Adipose tissue (tissue), 3 donors: ENCODE results near the gene PHLDA3. TPM values are rescaled to one million over a fixed set of nuclear protein-coding genes. Genes with fewer than 3 reads are reported as not detected.
"Not testable (repeated sequence)": the region's sequence is repeated elsewhere in the genome, so short reads cannot be mapped to it uniquely, and the experiment has no call there.

ENCODE experiments used
- H3K27ac ChIP-seq: one replicate; pipeline ENCODE4 v1.5.1; 2013; ENCODE audit warnings: low read depth, low read length
- WGBS, 3 donors: extraction: QIAGEN DNeasy Blood & Tissue Kit; methylation state at CpG; one replicate each; pipeline ENCODE4 v1.1.7; 2013; 5-methylcytosine and 5-hydroxymethylcytosine counted together
- polyA plus RNA-seq, 3 donors: library from polyadenylated mRNA; stranded (reverse); fragments of 200-250 nt; gene quantifications; one replicate each; pipeline ENCODE4 v1.2.3, GENCODE V29; 2013
- donor health status: healthy with polysubstance abuse.
- donor health status: Bipolar disorder and iron deficiency.
- donor health status: healthy.

PHLDA3 gene
- polyA plus RNA-seq, 3 donors, result 15.1 to 390 (median 61.0) TPM

DNA sequence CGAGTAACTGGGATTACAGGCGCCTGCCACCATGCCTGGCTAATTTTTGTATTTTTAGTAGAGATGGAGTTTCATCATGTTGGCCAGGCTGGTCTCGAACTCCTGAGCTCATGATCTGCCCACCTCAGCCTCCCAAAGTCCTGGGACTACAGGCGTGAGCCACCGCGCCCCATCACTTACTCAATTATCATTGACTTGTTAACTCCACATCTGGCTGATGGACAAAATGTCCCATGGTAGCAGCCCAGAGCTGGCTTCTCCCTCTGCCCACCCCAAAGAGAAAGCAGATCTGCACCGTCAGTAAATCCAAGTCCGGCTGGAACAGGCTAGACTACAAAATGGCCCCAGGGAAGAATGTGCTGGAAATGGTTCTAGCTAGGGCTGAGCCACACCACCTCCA is 3.3 kb upstream of the PHLDA3 start:
- not testable (repeated sequence) for H3K27ac ChIP-seq
- 94 to 96% (median 95%) methylated on average over 8 of the region's 8 CpGs for WGBS, 3 donors

DNA sequence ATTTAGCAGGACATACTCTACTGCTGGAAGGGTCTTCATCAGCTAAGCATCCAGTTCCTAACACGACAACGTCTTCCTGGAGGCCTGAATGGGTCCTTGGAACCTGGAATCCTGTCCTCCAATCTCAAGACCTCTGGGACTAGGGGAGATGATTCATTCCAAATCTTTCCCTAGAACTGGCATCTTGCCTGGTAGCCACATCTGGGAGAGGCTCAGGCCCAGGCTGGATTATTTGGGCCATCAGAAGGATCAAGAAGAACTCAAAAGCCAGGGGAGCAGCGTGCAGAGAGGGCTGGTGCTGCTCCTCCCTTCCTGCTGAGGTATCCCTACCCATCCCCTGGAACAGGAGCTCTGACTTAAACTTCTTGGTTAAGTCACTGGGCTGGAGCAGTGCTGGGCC is 2.8 kb upstream of the PHLDA3 start:
- H3K27ac ChIP-seq, result no peak overlapping the region
- WGBS, 3 donors, result 66 to 76% (median 73%) methylated on average over 3 of the region's 3 CpGs

DNA sequence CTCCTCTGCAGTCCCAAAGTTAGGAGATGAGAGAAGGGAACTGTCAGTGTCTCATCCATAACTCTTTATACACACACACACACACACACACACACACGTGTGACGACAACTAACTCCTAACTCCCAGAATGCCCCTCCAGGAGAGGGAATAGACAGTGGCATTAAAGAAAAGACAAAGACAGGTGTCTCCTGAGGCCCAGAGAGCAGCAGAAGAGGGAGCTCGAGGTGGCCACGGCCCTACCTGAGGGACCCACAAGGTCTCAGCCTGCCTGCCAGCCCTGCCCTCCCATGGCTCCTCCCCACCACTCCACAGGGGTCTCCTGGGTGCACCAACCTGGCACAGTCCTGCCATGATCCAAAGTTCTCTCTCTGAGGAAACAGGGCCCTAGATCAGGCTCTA is 1.6 kb upstream of the PHLDA3 start:
- 61 to 76% (median 65%) methylated on average over 4 of the region's 4 CpGs for WGBS, 3 donors

DNA sequence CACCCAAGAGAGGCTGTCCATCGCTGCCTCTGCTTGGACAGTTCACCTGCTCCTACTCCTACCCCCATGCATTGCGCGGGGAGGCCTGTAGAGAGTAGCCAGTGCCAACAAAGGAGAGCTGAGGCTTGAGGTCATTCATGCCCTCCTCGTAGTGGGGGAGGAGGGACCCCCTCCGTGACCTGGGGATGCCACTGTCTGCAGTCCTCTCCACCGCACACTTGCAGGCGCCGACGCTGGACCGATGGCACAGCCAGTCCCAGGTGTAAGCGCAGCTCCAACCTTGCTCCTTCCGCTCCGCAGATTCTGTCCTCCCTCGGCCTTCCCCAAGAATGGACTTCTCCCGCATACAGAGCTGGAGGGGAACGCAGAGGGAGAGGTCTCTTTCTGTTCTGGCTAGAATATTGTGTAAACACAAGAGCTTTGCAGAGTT is 672 bp upstream of the PHLDA3 start:
- WGBS, 3 donors, result 51 to 59% (median 58%) methylated on average over 16 of the region's 16 CpGs
- no peak overlapping the region for H3K27ac ChIP-seq

More for the DNA sequence above, 1.6 kb upstream of the PHLDA3 start:
- no peak overlapping the region for H3K27ac ChIP-seq

DNA sequence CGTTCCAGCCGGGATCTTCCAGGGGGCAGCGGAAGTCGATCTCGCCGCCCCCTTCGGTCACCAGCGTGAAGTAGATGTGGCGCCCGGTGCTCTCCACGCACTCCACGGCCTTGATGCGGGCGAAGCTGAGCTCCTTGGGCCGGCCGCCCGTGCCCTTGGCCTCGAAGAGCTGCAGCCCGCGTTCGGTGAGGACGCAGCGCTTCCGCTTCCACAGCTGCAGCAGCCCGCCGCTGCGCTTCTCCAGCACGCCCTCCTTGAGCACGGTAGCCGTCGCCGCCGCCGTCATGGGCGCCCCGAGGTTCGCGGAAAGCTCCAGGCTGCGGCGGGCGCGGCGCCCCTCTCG is 516 bp downstream of the PHLDA3 start:
- peak overlapping the region; percentile 4 for H3K27ac ChIP-seq
- WGBS, 3 donors, result 3 to 4% (median 3%) methylated on average over 43 to 44 of the region's 44 CpGs

DNA sequence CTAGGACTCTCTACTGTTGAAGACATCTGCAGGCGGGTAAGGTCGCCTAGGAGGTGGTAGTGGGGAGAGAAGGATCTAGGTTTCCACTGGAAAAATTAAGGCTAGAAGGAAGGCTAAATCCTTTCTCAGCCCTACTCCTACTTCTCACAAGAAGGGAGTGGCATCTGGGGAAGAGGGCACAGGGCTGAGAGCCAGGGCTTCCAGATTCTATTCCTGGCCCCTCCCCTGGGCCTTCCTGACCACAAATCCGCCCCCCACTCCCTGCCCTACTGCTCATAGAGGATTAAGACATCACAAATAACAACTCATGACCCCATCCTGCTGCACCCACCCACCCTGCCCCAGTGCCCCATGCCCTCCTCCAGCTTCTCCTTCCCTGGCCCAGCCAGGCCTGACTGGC is 2.5 kb downstream of the PHLDA3 start:
- WGBS, 3 donors, result 53 to 92% (median 78%) methylated on average over 3 of the region's 3 CpGs
- H3K27ac ChIP-seq, result no peak overlapping the region

DNA sequence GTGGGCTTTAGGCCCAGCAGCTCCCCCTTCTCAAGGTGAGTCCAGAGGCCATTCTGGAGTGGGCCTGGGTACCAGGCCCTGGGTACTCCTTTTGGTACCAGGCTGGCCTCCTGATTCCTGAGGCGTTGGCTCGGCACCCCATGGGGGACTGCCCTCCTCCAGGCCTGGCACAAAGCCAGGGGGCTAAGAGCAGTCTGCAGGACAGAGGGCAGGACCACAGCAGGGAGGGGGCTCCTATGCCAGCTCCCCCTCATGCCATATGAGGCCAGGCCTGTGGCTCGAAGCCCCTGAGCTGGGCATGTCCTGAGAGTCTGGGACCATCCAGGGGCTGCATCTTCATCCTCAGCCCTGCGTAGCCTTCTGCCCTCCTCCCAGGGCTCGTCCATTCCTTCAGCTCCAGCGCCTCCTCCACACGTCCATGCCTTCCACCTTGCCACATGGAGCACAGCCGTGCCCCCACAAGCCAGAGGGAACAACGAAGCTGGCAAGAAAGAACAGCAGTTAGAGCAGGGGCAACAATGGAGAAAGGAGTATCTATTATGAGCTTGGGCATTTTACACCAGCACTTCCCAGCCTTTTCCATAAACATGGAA is 3.2 kb downstream of the PHLDA3 start:
- H3K27ac ChIP-seq, result no peak overlapping the region
- WGBS, 3 donors, result 80 to 90% (median 87%) methylated on average over 9 of the region's 9 CpGs

DNA sequence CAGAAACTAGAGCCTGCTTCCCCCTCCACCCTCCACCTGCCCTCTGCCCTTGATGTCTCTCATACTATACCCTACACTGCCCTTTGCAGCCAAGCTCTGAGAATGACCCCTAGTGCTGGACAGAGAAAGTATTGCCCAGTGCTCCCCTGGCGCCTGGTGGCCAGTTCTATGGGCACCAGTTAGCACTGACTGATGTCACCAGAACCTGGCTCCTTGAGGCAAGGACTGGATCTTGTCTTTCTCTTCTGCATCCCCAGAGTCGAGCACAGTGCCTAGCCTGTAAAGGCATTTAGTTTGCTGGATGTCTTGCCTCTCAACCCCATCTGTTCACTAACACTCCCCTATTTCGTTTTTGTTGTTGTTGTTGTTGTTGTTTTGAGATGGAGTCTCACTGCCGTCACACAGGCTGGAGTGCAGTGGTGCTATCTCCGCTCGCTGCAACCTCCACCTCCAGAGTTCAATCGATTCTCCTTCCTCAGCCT is 5.9 kb downstream of the PHLDA3 start:
- no peak overlapping the region for H3K27ac ChIP-seq
- 80 to 87% (median 82%) methylated on average over 7 of the region's 7 CpGs for WGBS, 3 donors

DNA sequence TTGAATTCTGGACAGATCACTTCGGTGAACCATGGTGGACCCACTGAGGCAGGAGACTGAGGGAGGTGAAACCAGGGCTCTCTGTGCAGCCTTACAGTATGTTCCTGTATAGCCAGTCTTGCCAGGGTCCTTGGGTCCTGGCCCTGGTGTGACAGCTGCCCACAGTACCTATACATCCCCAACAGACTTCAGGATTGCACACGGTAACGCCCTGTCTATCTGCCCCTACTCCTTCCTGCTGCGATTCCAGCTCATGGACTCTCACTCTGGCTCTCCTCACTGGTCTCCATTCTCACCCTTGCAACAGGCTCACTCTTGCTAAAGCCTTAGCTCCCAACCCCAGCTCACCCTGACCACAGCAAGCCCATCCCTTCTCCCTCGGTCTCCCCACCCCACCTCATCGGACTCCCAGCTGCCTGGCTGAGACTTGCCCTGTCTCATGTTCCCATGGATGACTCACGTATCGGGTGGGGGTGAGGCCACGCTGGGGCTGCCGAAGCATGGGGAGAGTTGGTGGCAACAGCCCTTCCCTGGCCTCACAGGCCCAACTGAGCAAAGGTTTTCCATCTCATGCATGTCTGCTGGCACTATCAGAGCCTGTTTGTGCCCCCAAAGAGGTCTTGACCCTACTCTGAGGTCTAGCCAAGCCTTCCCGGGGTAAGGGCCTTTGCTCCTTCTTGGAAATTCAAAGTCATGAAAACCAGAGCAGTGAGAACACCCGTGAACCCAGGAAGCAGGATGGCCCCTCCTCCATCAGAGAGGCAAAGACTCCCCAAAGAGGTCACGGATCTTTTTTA is 7.1 kb downstream of the PHLDA3 start:
- no peak overlapping the region for H3K27ac ChIP-seq
- 55 to 87% (median 73%) methylated on average over 13 of the region's 13 CpGs for WGBS, 3 donors

DNA sequence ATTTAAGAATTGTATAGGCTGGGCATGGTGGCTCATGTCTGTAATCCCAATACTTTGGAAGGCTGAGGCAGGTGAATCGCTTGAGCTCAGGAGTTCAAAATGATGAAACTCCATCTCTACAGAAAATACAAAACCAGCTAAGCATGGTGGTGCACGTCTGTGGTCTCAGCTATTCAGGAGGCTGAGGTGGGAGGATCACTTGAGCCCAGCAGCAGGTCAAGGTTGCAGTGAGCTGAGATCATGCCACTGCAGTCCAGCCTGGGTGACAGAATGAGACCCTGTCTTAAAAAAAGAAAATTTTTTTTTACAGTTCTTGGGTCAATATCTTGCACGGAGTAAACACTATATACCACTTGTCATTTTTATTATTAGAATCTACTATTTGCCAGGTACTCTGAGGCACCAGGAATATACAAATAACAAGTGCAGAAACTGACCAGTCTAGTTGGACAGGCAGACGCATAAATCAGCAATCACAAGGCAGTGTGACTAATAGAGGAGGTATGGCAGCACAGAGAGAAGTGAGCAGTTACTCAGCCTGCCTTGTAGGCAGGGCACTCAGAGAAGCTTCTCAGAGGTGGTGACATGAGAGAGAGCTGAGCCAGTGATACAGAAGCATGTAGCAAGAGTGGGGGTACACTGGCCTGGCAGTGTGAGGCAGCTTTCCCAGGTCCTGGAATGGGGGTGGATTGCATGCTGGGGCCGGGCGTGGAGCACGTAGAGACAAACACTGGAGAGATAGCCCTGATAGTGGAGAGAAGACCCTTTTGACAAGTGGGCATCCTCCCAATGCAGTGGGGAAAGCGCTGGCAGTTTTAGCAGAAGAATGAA is 8.0 kb downstream of the PHLDA3 start:
- 70 to 87% (median 86%) methylated on average over 8 of the region's 8 CpGs for WGBS, 3 donors
- H3K27ac ChIP-seq, result no peak overlapping the region

DNA sequence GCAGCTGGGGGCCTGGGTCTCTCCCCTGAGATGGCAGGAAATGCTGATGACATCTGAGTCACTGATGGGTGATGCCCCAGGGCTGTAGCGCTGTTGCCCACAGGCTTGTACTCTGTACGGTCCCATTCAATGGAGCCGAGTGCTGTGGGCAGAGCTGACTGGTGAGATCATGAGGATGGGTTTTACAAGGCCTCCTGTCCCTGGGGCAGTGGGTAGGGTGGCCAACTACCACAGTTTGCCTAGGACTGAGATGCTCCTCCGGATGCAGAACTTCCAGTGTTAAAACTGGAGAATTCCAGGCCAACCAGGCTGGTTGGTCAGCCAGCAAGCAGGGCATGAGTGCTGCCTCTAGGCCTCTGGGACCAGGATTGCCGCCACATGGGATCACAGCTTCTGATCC is 9.2 kb downstream of the PHLDA3 start:
- no peak overlapping the region for H3K27ac ChIP-seq
- WGBS, 3 donors, result 91 to 96% (median 94%) methylated on average over 5 of the region's 5 CpGs

DNA sequence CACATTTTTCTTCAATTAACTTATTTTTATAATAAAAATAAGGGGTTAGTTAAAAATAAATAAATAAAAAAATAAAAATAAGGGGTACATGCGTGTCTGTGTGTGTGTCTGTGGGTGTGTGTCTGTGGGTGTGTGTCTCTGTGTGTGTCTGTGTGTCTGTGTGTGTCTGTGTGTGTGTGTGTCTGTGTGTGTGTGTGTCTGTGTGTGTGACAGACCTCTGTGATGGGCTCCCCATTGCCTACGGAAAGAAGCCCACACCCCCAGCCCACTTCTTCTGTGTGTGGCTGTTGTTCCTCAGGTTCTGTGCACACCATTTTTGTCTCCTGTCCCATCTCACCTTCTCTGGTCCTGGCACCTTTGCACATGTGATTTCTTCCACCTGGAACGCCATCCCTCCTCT is 9.9 kb downstream of the PHLDA3 start:
- no peak overlapping the region for H3K27ac ChIP-seq
- WGBS, 3 donors, result 89 to 94% (median 93%) methylated on average over 3 of the region's 3 CpGs

DNA sequence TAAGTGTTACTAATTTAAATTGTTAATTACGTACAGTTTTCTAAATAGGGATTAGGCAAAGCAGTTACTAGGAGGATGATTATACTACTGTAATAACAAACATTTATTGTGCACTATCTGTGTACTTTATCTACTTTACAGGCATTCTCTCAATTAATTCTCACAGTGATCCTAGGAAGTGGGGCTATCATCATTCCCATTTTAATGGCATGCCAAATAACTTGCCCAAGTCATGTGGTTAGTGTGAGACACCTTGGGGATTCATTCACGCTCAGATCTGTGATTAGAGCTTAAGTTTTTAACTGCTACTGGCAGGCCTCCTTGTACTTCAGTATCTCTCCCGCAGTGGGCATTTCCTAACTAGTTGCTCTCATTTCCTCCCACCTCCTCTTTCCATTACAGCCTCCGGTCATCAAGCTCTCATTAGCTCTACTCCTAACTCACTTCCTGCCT is 11.5 kb downstream of the PHLDA3 start:
- no peak overlapping the region for H3K27ac ChIP-seq
- WGBS, 3 donors, result 54 to 78% (median 60%) methylated on average over 4 of the region's 4 CpGs

DNA sequence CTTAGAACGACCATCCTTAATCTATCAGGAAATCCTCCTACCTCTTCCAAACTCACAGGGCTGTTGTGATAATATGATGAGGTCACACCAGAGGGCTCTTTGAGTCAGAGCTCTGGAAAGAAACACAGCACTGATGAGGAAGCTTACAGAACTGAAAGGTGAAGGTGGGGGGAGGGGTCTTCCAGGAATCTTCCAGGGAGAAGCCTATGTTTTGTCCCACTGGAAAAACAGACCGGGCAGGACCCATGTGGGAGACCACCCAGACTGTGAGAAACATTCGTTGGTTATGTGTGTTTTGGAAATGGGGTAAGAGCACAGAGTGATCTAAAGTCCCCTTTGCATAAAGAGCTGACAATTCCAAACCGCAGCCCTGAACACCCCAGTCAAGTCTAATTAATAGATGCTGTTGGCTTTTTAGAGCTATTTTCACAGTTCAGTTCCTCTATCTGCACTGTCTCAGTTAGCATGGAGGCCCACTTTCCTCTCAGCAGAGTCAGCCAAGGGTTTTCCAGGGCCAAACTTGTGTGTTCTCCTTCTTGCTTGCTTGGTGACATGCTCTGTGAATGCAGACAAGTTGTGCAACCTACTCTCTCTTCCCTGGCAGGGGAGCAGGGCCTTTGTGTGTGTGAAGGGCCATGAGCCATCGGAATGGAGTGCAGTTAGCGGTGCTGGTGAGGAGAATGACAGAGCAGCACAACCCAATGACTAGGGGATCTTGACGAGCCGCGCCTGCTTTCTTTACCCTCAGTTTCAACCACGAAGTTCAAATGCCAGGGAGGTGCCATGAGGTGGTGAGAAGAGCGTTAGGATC is 12.3 kb downstream of the PHLDA3 start:
- 44 to 76% (median 52%) methylated on average over 11 of the region's 11 CpGs for WGBS, 3 donors
- peak overlapping the region; percentile 31 for H3K27ac ChIP-seq

DNA sequence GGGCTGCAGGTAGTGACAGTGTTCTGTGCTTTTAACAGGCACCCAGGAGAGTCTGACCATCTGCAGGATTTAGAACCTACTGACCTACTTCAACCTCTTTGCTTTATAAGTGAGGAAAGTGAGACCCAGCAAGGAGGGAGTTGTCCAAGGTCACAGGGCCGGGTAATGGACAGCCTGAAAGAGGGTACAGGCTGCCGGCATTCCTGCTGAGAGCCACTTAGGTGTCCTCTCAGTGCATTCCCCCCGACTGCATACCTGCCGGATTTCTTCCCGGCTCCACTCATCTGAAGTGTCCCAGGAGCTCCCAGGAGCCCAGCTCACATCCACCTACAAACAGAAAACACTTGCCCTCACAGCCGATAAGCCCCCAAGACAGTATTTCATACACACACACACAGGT is 13.9 kb downstream of the PHLDA3 start:
- WGBS, 3 donors, result 63 to 88% (median 78%) methylated on average over 6 of the region's 6 CpGs
- H3K27ac ChIP-seq, result no peak overlapping the region

DNA sequence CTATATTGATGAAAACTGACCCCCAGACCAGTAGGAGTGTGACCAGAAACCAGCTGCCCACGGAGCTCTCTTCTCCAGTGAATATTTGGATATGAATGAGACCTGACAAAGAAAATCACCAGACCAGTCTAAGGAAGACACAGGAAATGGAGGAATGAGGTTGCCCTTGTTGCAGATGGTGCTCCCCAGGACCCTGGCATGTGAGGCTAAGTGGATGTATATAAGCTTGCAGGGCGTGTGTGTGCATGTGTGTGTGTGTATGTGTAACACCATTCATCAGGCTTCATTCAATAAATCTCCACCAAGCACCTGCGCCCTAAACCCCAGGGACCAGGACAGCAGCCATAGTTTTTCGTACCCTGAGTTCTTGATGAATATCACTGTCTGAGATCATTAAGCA is 14.4 kb downstream of the PHLDA3 start:
- no peak overlapping the region for H3K27ac ChIP-seq
- WGBS, 3 donors, result 71 to 86% (median 84%) methylated on average over 4 of the region's 4 CpGs

DNA sequence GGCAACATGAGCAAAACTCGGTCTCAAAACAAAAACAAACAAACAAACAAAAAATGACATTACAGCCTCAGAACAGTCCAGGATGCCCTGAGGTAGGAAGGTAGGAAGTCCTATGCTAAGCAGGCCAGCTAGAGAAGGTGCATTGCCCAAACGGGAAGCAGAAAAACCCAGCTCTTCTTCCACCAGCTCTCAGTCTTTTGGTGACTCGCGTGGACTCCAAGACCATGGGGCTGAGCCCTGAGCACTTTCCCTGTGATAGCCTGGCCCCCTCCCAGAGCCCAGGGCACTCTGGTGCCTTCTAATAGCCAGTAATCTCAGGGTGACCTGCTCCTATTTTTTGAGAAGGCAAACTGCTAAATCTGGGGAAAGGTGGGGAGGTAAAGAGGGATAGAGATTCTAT is 16.1 kb downstream of the PHLDA3 start:
- 57 to 74% (median 69%) methylated on average over 4 of the region's 4 CpGs for WGBS, 3 donors
- H3K27ac ChIP-seq, result no peak overlapping the region

DNA sequence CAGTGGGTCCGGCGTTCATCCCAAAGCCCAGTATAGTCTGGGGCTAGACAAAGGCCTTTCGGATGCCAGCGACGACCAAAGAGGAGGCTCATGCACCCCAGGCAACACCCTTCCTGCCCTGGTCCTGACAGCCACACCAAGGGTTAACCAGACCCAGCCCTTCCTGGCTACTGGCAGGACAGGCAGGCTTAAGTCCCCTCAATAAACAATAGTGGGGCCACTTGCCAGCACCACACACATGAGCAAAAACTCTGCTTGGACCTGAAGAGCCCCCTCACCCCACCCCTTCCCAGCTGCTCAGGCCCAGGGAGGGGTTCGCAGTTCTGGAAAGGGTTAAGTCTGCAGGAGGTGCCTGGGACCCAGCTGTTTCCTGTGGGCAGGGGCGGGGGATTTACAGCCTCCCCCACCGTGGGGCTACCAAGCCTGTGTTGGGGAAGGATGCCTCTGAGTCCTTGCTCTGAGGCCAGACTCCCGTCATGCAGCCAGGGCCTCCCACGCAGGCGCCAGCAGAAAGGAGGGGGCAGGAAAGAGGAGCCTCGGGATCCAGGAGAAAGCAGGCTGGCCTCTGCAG is 18.2 kb downstream of the PHLDA3 start:
- H3K27ac ChIP-seq, result no peak overlapping the region
- 19 to 30% (median 20%) methylated on average over 12 of the region's 12 CpGs for WGBS, 3 donors
